PC-3 (cell line): Measurements from ENCODE around the gene CPE.

Source experiments
- CTCF ChIP-seq: fragments of 300-600 bp; sonication (generic); conservative IDR thresholded peaks from 2 replicates; pipeline ENCODE4 v1.5.1; 2017; ENCODE audit warnings: antibody characterized with exemption, low read depth, mild to moderate bottlenecking, low read length
- EZH2 ChIP-seq: fragments of 300-600 bp; sonication (generic); IDR thresholded peaks from one replicate; pipeline ENCODE4 v1.6.1; 2017; ENCODE audit warnings: antibody characterized with exemption, mild to moderate bottlenecking, low read length; ENCODE audit not compliant: unreplicated experiment
- EZH2phosphoT487 ChIP-seq: fragments of 300-600 bp; sonication (generic); IDR thresholded peaks from 2 replicates; pipeline ENCODE4 v1.6.1; 2018; ENCODE audit warnings: mild to moderate bottlenecking, antibody characterized with exemption, low read length, borderline replicate concordance

GRCh38 chr4:165347647-165348569, 30.9 kb upstream of the CPE start:
- no peak for TF ChIP-seq EZH2phosphoT487
- no peak for TF ChIP-seq CTCF
- no peak for TF ChIP-seq EZH2
